Caco-2 (cell line): Measurements from ENCODE around the gene GDAP2. TPM values are rescaled to one million over a fixed set of nuclear protein-coding genes. Genes with fewer than 3 reads are reported as not detected.

Experiments used
- BruUV-seq: library from RNA; stranded (reverse); fragments of 400-500 nt; replicated peaks from 2 replicates; lab custom pipeline; 2021; lab: Mats Ljungman, UMichigan
- CTCF ChIA-PET: fragments of 300-600 bp; sonication (Branson Sonifier 250); formaldehyde crosslinking; loops from one replicate; lab custom pipeline; 2022; ENCODE audit warnings: antibody characterized with exemption; lab: Charles Lee
- POLR2A ChIA-PET: fragments of 300-600 bp; sonication (Branson Sonifier 250); formaldehyde crosslinking; loops from one replicate; lab custom pipeline; 2022; ENCODE audit warnings: antibody characterized with exemption; lab: Charles Lee
- DNase-seq, 2 experiments: peaks; one replicate each; pipeline versions ENCODE4 v3.0.0 to v3.0.0-alpha.2; 2020 to 2022
- H3K27me3 ChIP-seq: replicated peaks from 2 replicates; pipeline ENCODE4 v1.6.0; 2011; ENCODE audit warnings: low read length; ENCODE audit not compliant: control insufficient read depth, insufficient read depth
- H3K36me3 ChIP-seq: 2 replicates; pipeline ENCODE4 v1.5.1; 2011; ENCODE audit warnings: low read length; ENCODE audit not compliant: control insufficient read depth, insufficient read depth
- H3K4me1 ChIP-seq: fragments of 250-450 bp; sonication (Bioruptor Pico); 2 replicates; pipeline ENCODE4 v1.5.1; 2020; ENCODE audit warnings: mild to moderate bottlenecking
- H3K4me3 ChIP-seq: 2 replicates; pipeline ENCODE4 v1.5.1; 2011; ENCODE audit warnings: low read depth, mild to moderate bottlenecking, control low read depth, low read length
- H3K9me3 ChIP-seq: fragments of 250-450 bp; sonication (Bioruptor Pico); 2 replicates; pipeline ENCODE4 v1.5.1; 2020; ENCODE audit warnings: mild to moderate bottlenecking, moderate library complexity
- H3K27ac Mint-ChIP-seq: one replicate; pipeline ENCODE4 v1.8.0; 2022; ENCODE audit warnings: mixed read lengths; ENCODE audit not compliant: unreplicated experiment
- H3K27me3 Mint-ChIP-seq: one replicate; pipeline ENCODE4 v1.8.0; 2022; ENCODE audit warnings: mixed read lengths; ENCODE audit not compliant: insufficient read depth, unreplicated experiment
- H3K36me3 Mint-ChIP-seq: one replicate; pipeline ENCODE4 v1.8.0; 2022; ENCODE audit warnings: mild to moderate bottlenecking, mixed read lengths; ENCODE audit not compliant: insufficient read depth, unreplicated experiment
- H3K4me1 Mint-ChIP-seq: one replicate; pipeline ENCODE4 v1.8.0; 2022; ENCODE audit warnings: low read depth, mixed read lengths; ENCODE audit not compliant: unreplicated experiment
- H3K4me3 Mint-ChIP-seq: one replicate; pipeline ENCODE4 v1.8.0; 2022; ENCODE audit warnings: mild to moderate bottlenecking, moderate library complexity, mixed read lengths; ENCODE audit not compliant: unreplicated experiment
- H3K9me3 Mint-ChIP-seq: one replicate; pipeline ENCODE4 v1.8.0; 2022; ENCODE audit warnings: mixed read lengths; ENCODE audit not compliant: unreplicated experiment
- CTCF ChIP-seq, 2 experiments: fragments of 200-600 bp in 1 of 2; IDR thresholded peaks; 1 replicate in 1 of 2; 2 replicates in 1 of 2; pipeline versions ENCODE4 v1.5.1 to v1.8.0; 2011 to 2022; ENCODE audit warnings: antibody characterized with exemption in 1 of 2, control low read depth in 1 of 2, inconsistent platforms in 1 of 2, low read depth in 1 of 2, low read length in 1 of 2, mild to moderate bottlenecking in 1 of 2, moderate library complexity in 1 of 2; ENCODE audit not compliant: insufficient read depth in 1 of 2, severe bottlenecking in 1 of 2, unreplicated experiment in 1 of 2
- intact Hi-C: fragments of 100-400 bp; cut with micrococcal nuclease; formaldehyde crosslinking; loops from one replicate; pipeline ENCODE4 v1.10.0; 2022; ENCODE audit not compliant: unreplicated experiment
- total RNA-seq: library from RNA; stranded (reverse); gene quantifications from 2 replicates; pipeline ENCODE4 v1.2.3, GENCODE V29; 2022

The GDAP2 gene
- total RNA-seq, 1 experiment from 2014 or later = 16.4 TPM

- no peaks in the 10 kb centered on the region for H3K9me3 Mint-ChIP-seq
- H3K27me3 Mint-ChIP-seq = no peaks in the 10 kb centered on the region
- TF ChIP-seq CTCF (IDR thresholded peaks at IDR 0.05; ENCODE audit: insufficient read depth in 1 of 2, low read depth in 1 of 2, low read length in 1 of 2, severe bottlenecking in 1 of 2, unreplicated experiment in 1 of 2) = no peak
- DNase-seq = no peak
- peaks cover 10% of the 10 kb centered on the region for H3K4me1 Mint-ChIP-seq
- no peak overlapping the region for H3K27ac Mint-ChIP-seq
- H3K4me3 ChIP-seq = no peak overlapping the region
- 0 out of 2 replicates have a peak, but pooled peaks cover 4% of the 10 kb centered on the region for H3K4me1 ChIP-seq
- intact Hi-C loops = no loop called here
- H3K36me3 Mint-ChIP-seq = peaks cover 6% of the 10 kb centered on the region
- H3K9me3 ChIP-seq = no peaks in the 10 kb centered on the region
- no peaks in the 10 kb centered on the region for H3K36me3 ChIP-seq
- CTCF ChIA-PET = no interaction called here
- BruUV-seq = no TSS peak
- POLR2A ChIA-PET = no interaction called here
- H3K4me3 Mint-ChIP-seq = no peak overlapping the region
- H3K27me3 ChIP-seq = no peaks in the 10 kb centered on the region
Observed at GRCh38 chr1:117932576-117932975, 3.2 kb upstream of the GDAP2 start.

GRCh38 chr1:117930484-117930883 lies 1.1 kb upstream of the GDAP2 start:
- H3K4me3 ChIP-seq = peak overlapping the region; percentile 70
- no TSS peak for BruUV-seq
- H3K4me1 Mint-ChIP-seq = peaks cover 10% of the 10 kb centered on the region
- H3K9me3 ChIP-seq = no peaks in the 10 kb centered on the region
- peak overlapping the region; percentile 98 for H3K27ac Mint-ChIP-seq
- no peaks in the 10 kb centered on the region for H3K27me3 Mint-ChIP-seq
- TF ChIP-seq CTCF (IDR thresholded peaks at IDR 0.05; ENCODE audit: insufficient read depth in 1 of 2, low read depth in 1 of 2, low read length in 1 of 2, severe bottlenecking in 1 of 2, unreplicated experiment in 1 of 2) = no peak
- intact Hi-C loops = no loop called here
- no peaks in the 10 kb centered on the region for H3K36me3 ChIP-seq
- ChIA-PET CTCF (no interaction called here), POLR2A (no interaction called here)
- peaks cover 6% of the 10 kb centered on the region for H3K36me3 Mint-ChIP-seq
- H3K27me3 ChIP-seq = no peaks in the 10 kb centered on the region
- DNase-seq = no peak
- no peaks in the 10 kb centered on the region for H3K9me3 Mint-ChIP-seq
- H3K4me1 ChIP-seq = 0 out of 2 replicates have a peak, but pooled peaks cover 4% of the 10 kb centered on the region
- H3K4me3 Mint-ChIP-seq = peak overlapping the region; percentile 97

GRCh38 chr1:117930173-117930447 lies 689 bp upstream of the GDAP2 start:
- TSS peak; percentile 56 for BruUV-seq
- no peak for TF ChIP-seq CTCF (IDR thresholded peaks at IDR 0.05; ENCODE audit: insufficient read depth in 1 of 2, low read depth in 1 of 2, low read length in 1 of 2, severe bottlenecking in 1 of 2, unreplicated experiment in 1 of 2)
- intact Hi-C loops = no loop called here

More at GRCh38 chr1:117930173-117930447, 689 bp upstream of the GDAP2 start:
- Histone ChIP-seq H3K9me3 (no peaks in the 10 kb centered on the region), H3K27me3 (no peaks in the 10 kb centered on the region), H3K4me3 (peak overlapping the region; percentile 70), H3K36me3 (no peaks in the 10 kb centered on the region), H3K4me1 (0 out of 2 replicates have a peak, but pooled peaks cover 4% of the 10 kb centered on the region)
- H3K27me3 Mint-ChIP-seq = no peaks in the 10 kb centered on the region
- H3K9me3 Mint-ChIP-seq = no peaks in the 10 kb centered on the region
- H3K36me3 Mint-ChIP-seq = peaks cover 6% of the 10 kb centered on the region
- CTCF ChIA-PET = no interaction called here
- H3K4me3 Mint-ChIP-seq = peak overlapping the region; percentile 97
- peaks cover 10% of the 10 kb centered on the region for H3K4me1 Mint-ChIP-seq
- POLR2A ChIA-PET = no interaction called here
- H3K27ac Mint-ChIP-seq = peak overlapping the region; percentile 98
- DNase-seq = no peak
